Spleen (tissue), 7 donors: ENCODE data around the gene SHC2.

ENCODE experiments used
- POLR2A ChIP-seq, 3 donors: fragments of 450-650 bp; IDR thresholded peaks; one replicate each; pipeline ENCODE4 v1.5.1; 2017; ENCODE audit warnings: antibody characterized with exemption in 3 of 3, mild to moderate bottlenecking in 1 of 3
- TF ChIP-seq, protein P1 (sequence below), 11 experiments: fragments of 200-600 bp in 7 of 11; fragments of 450-650 bp in 4 of 11; sonication (generic) in 4 of 11; IDR thresholded peaks in 8 of 11; conservative IDR thresholded peaks in 3 of 11; 1 replicate in 7 of 11; 2 replicates in 4 of 11; pipeline versions ENCODE4 v1.4.0 to v1.8.0; 2016 to 2021; ENCODE audit warnings: antibody characterized with exemption in 11 of 11, inconsistent platforms in 4 of 11, mild to moderate bottlenecking in 1 of 11
- donor health status: DM: no; HTN: no; CAD: no; lungs with moderate emphysema.
- donor health status: DM: no; HTN: no; CAD: no.
- donor health status: DM: no; HTN: no; CAD: no.

DNA sequence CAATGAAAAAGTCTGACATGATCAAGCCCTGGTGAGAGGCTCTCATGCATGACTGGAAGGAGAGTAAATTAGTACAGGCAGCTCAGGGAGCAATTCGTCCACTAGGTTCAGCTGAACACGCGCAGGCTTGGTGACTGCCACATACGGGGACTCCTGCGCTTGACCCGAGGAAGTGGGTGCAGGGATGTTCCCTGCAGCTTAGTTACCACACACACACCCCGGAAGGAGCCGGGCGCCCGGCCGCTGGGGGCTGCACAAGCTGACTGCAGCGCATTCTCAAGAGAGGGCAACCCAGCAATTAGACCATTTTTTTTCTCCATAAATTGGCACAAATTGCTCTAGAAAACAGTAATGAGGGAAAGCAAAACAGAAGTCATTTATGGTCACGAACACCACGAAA is 93.3 kb downstream of the SHC2 start:
- TF ChIP-seq, protein P1, sequence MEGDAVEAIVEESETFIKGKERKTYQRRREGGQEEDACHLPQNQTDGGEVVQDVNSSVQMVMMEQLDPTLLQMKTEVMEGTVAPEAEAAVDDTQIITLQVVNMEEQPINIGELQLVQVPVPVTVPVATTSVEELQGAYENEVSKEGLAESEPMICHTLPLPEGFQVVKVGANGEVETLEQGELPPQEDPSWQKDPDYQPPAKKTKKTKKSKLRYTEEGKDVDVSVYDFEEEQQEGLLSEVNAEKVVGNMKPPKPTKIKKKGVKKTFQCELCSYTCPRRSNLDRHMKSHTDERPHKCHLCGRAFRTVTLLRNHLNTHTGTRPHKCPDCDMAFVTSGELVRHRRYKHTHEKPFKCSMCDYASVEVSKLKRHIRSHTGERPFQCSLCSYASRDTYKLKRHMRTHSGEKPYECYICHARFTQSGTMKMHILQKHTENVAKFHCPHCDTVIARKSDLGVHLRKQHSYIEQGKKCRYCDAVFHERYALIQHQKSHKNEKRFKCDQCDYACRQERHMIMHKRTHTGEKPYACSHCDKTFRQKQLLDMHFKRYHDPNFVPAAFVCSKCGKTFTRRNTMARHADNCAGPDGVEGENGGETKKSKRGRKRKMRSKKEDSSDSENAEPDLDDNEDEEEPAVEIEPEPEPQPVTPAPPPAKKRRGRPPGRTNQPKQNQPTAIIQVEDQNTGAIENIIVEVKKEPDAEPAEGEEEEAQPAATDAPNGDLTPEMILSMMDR (IDR thresholded peaks at IDR 0.05 in 8 of 11, conservative IDR thresholded peaks at IDR 0.05 in 3 of 11): no peak
- no peak for TF ChIP-seq POLR2A (IDR thresholded peaks at IDR 0.05)
